ENCODE results near the gene ITSN2.

DNA sequence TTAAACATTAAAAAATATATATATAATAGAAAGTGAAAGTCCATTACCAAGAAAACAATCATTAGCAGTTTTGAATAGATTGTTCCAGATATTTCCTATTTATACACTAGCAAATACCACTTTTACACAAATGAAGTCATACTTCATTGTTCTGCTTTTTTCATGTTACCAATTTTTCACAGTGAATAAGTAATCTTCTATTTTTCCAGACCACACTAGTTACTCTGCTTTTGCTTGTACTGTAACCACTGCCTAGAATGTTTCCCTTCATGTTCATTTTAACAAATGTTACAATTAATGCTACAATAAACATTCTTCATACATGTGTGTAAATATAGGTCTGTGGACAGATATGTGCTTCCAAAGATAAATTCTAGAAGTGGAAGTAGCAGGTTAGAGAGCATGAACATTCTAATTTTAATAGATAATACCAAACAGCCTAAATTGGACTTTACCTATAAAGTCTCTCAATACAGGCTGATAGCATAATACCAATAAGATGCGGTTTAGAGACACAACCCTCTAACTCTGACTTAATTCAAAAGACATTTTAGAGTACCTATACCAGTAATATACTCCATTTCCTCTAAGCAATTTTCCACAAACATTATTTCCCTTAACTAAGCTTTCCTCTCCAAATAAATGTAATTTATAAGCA is 17.0 kb downstream of the ITSN2 start:
- TF ChIP-seq, protein P1, sequence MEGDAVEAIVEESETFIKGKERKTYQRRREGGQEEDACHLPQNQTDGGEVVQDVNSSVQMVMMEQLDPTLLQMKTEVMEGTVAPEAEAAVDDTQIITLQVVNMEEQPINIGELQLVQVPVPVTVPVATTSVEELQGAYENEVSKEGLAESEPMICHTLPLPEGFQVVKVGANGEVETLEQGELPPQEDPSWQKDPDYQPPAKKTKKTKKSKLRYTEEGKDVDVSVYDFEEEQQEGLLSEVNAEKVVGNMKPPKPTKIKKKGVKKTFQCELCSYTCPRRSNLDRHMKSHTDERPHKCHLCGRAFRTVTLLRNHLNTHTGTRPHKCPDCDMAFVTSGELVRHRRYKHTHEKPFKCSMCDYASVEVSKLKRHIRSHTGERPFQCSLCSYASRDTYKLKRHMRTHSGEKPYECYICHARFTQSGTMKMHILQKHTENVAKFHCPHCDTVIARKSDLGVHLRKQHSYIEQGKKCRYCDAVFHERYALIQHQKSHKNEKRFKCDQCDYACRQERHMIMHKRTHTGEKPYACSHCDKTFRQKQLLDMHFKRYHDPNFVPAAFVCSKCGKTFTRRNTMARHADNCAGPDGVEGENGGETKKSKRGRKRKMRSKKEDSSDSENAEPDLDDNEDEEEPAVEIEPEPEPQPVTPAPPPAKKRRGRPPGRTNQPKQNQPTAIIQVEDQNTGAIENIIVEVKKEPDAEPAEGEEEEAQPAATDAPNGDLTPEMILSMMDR (IDR thresholded peaks at IDR 0.05): no peak
- no peak for TF ChIP-seq POLR2A (IDR thresholded peaks at IDR 0.05)
